ENCODE data around the gene PCBP3.
"Not testable (repeated sequence)": the region's sequence is repeated elsewhere in the genome, so short reads cannot be mapped to it uniquely, and the experiment has no call there.

PCBP3 gene

DNA sequence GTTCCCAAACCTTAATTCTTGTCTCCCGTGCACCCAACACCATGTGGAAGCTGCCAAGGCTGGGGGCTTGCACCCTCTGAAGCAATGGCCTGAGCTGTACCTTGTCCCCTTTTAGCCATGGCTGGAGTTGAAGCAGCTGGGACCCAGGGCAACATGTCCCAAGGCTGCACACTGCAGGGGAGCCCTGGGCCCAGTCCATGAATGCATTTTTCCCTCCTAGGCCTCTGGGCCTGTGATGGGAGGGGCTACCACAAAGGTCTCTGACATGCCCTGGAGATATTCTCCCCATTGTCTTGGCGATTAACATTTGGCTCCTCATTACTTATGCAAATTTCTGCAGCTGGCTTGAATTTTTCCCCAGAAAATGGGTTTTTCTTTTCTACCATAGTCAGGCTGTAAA lies 317.9 kb downstream of the PCBP3 start:
- H3K27ac ChIP-seq; DNase-seq (ENCODE audit: low read depth, low spot score): not testable (repeated sequence)

GRCh38 chr21:45962531-45963231 lies 319.2 kb downstream of the PCBP3 start:
- no peak for DNase-seq (ENCODE audit: low read depth, low spot score)
- no peak overlapping the region for H3K27ac ChIP-seq

GRCh38 chr21:45963232-45963570 lies 319.7 kb downstream of the PCBP3 start:
- DNase-seq (ENCODE audit: low read depth, low spot score) = no peak
- H3K27ac ChIP-seq = no peak overlapping the region

GRCh38 chr21:45964649-45965048 lies 321.1 kb downstream of the PCBP3 start:
- no peak overlapping the region for H3K27ac ChIP-seq
- no peak for DNase-seq (ENCODE audit: low read depth, low spot score)

GRCh38 chr21:45965084-45965809 lies 321.7 kb downstream of the PCBP3 start:
- H3K27ac ChIP-seq = no peak overlapping the region
- no peak for DNase-seq (ENCODE audit: low read depth, low spot score)

- no peak for DNase-seq (ENCODE audit: low read depth, low spot score)
- no peak overlapping the region for H3K27ac ChIP-seq
Observed at GRCh38 chr21:45966791-45967394, 323.4 kb downstream of the PCBP3 start.

- no peak for DNase-seq (ENCODE audit: low read depth, low spot score)
- no peak overlapping the region for H3K27ac ChIP-seq
Observed at GRCh38 chr21:45969921-45970673, 326.6 kb downstream of the PCBP3 start.

- DNase-seq (ENCODE audit: low read depth, low spot score) = no peak
Observed at GRCh38 chr21:45970674-45971615, 327.4 kb downstream of the PCBP3 start.

DNA sequence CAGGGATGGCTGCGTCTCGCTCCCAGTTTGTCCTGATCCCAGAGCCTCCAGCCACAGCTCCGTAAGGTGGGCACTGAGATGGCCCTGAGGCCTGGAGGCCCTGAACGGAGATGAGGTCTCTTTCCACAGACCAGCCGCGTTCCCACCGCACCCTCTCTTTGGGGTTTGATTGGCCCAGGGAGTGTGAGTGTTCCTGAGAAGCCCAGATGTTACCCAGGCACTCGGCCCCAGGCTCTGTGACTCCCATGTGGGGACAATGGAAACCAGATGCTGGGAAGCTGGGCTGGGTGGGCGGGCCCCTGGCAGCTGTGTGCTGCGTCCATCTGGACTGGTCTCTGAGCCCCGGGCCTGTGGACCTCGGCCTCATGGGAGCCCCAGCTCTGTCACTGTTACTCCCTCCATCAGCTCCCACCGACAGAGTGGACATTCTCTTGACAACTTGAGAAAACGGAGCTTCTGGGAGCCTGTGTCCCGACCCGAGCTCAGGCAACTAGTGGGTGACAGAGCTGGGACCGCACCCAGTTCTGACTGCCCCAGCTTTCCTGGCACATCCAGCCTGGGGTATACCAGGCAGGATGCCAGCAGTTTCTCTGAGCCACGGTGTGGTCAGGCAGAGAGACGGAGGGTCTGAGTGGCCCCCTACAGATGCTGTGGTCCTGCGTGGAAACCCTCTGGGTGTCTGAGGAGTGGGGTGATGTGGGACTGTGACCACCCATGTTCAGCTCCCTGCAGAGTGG lies 328.3 kb downstream of the PCBP3 start:
- no peak for DNase-seq (ENCODE audit: low read depth, low spot score)
- H3K27ac ChIP-seq = no peak overlapping the region

More at GRCh38 chr21:45970674-45971615, 327.4 kb downstream of the PCBP3 start:
- no peak overlapping the region for H3K27ac ChIP-seq

GRCh38 chr21:45972353-45972715 lies 328.8 kb downstream of the PCBP3 start:
- H3K27ac ChIP-seq = no peak overlapping the region
- DNase-seq (ENCODE audit: low read depth, low spot score) = no peak

DNA sequence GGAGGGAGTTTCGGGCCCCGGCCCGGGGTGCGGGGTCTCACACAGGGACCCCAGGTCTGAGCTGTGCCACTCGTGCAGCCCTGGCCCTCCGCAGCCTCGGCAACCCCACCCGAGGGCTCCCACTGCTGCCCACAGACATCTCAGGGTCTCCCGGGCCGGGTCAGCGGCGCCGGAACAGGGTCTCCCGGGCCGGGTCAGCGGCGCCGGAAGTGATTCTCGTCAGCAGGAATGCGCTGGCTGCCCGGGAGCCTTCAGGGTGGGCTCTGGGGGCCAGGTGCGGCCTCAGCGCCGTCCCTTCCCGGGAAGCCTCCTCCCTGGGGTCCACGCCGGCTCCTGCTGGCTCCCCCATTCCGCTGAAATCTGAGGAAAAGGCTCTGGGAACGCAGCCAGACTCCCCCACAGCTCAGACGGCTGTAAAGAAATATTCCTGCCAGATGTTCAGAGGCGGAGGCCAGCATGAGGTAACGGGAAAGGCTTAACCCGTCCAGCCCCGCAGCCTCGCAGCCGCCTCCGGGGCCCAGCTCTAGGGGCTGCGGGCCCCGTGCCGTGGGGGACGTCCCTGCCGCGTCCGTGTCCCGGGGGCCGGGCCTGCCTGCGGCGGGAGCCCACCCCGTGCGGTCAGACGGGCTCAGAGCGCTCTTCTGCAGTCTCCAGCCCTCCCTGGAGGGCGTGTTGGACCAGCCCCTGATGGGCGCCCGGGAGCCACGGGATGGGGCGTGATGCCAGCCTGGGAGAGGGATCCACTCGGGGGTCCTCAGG lies 329.4 kb downstream of the PCBP3 start:
- no peak for DNase-seq (ENCODE audit: low read depth, low spot score)
- no peak overlapping the region for H3K27ac ChIP-seq

DNA sequence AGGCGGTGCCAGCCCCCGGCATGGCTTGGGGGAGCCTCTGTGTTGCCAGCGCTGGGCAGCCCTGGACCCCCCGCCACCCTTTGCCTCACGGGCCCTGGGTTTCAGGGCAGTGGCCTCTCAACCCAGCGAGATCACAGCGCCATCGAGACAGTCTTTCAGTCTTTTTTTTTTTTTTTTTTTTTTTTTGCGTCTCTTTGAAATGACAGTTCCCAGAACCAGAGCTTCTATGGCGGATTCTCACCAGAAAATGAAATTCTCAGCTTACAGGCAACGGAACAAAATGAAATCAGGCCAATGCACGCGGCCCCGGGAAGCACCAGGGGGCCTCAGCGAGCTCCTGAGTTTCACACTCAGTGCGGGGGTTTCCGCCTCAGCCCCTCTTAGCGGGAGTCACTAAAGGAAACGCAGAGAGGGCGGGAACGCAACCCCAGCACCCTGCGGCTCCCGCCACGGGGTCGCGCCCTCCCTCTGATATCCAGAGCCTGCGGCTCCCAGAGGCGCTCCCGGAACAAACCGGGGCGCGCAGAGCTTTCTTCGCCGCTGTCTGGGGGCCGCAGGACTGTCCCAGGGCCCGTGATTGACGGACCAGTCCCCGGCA lies 330.0 kb downstream of the PCBP3 start:
- DNase-seq (ENCODE audit: low read depth, low spot score) = no peak
- no peak overlapping the region for H3K27ac ChIP-seq

DNA sequence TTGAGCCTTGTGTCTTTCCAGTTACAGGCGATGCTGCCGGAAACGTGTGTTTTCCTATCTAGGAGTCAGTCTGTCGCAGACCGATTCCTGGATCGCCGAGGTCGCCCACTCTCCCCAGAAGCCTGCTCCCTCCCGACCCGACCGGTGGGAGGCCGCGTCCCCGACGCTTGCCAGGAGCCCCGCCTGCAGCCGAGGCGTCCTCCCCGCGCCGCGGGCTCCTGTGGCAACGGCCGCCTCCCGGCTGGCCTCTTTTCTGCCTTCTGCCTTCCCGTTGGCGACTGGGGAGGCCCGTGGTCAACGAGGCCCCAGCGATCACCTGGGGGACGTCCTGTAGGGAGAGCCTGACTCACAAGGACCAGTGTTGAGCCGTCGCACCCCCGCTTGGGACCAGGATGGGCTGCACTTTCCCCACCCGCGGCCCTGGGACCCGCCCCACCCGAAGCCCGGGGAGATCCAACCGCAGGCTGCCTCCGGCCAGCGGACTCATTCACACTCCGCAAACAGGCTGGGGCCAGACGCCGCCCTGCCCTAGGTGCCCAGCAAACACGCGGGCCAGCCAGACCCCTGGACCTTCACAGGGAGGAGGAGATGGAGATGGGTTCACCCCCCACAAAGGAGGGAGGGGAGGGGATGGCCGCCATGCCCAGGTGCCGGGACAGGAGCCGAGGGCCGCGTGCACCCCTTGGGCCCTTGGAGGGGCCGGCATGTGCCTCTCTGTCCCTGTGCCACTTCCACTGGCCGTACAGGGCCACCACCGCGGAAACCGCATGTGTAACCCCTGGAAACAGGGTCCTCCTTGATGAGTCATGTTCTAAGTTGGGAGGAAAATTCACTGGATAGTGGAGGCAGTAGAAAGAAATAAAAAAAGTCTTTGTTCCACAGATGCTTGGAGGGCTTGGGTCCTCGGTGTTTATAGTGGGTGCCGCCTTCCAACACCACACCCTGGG lies 330.8 kb downstream of the PCBP3 start:
- DNase-seq (ENCODE audit: low read depth, low spot score) = no peak
- H3K27ac ChIP-seq = no peak overlapping the region

DNA sequence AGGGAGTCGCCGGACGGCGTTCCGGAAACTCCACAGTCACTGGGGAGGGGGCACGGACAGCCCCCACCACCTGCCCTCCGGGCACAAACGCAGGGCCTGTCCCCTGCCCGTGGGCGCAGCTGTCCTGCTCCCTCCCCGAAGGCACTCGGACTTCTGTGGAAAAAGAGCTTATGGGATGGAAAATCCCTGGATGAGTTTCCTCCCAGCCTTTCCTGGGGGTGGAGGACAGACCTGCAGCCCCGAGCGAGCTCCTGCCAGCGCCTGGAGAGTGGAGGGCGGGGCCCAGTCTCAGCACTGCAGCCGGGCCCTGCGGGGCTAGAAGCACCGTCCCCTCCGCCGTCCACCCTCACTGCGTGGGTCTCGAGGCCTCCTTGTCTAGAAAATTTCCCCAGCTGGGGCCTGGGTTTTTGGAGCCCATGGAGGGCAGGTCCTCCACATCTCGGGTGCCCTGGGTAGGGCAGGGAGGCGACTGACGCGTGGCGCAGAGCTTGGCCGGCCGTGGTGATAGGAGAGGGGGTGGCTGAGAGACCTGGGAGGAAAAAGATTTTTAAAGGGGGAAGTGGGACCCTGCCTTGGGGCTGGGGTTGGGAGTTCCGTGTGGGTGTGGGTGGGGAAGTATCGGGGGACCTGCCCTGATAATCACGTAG lies 331.6 kb downstream of the PCBP3 start:
- no peak for DNase-seq (ENCODE audit: low read depth, low spot score)
- H3K27ac ChIP-seq = no peak overlapping the region

GRCh38 chr21:45975667-45976409 lies 332.3 kb downstream of the PCBP3 start:
- not testable (repeated sequence) for DNase-seq (ENCODE audit: low read depth, low spot score)

More at GRCh38 chr21:45975667-45976409, 332.3 kb downstream of the PCBP3 start:
- not testable (repeated sequence) for H3K27ac ChIP-seq

Data from epithelial cell of prostate (primary cell).